Epithelial cell of prostate (primary cell): ENCODE data around the gene FGF21.
A peak's percentile ranks its signal among the peaks of the same experiment; 100 is the strongest.
"Not testable (repeated sequence)": the region's sequence is repeated elsewhere in the genome, so short reads cannot be mapped to it uniquely, and the experiment has no call there.

ENCODE experiments used
- DNase-seq: peaks from one replicate; pipeline ENCODE4 v3.0.0-alpha.2; 2011; ENCODE audit warnings: low read depth, low spot score
- H3K27ac ChIP-seq: fragments of 450-650 bp; 2 replicates; pipeline ENCODE4 v1.5.1; 2017; ENCODE audit warnings: mild to moderate bottlenecking

The FGF21 gene

GRCh38 chr19:48755084-48755641 lies at the start of gene FGF21:
Gene FGF21 (plus strand): TSS chr19:48755524. CDS start chr19:48756237, 713 bp downstream.
- no peak for DNase-seq
- peak within 1 kb of the TSS; percentile 4 for H3K27ac ChIP-seq

GRCh38 chr19:48708471-48708870 lies 46.9 kb upstream of the FGF21 start:
- DNase-seq: no peak
- no peak overlapping the region for H3K27ac ChIP-seq

- no peak for DNase-seq
- no peak overlapping the region for H3K27ac ChIP-seq
These were observed 44.1 kb upstream of the FGF21 start for GRCh38 chr19:48711106-48711662.

GRCh38 chr19:48713041-48713863 lies 42.1 kb upstream of the FGF21 start:
- no peak for DNase-seq
- no peak overlapping the region for H3K27ac ChIP-seq

GRCh38 chr19:48713864-48714755 lies 41.2 kb upstream of the FGF21 start:
- peak overlapping the region; percentile 48 for H3K27ac ChIP-seq
- DNase-seq: peak; percentile 95

GRCh38 chr19:48714759-48715675 lies 40.3 kb upstream of the FGF21 start:
- no peak for DNase-seq

GRCh38 chr19:48715681-48716171 lies 39.6 kb upstream of the FGF21 start:
- no peak overlapping the region for H3K27ac ChIP-seq
- no peak for DNase-seq

More at GRCh38 chr19:48714759-48715675, 40.3 kb upstream of the FGF21 start:
- peak overlapping the region; percentile 48 for H3K27ac ChIP-seq

GRCh38 chr19:48716562-48717291 lies 38.6 kb upstream of the FGF21 start:
- no peak for DNase-seq
- H3K27ac ChIP-seq: no peak overlapping the region

GRCh38 chr19:48718106-48718505 lies 37.2 kb upstream of the FGF21 start:
- not testable (repeated sequence) for DNase-seq, H3K27ac ChIP-seq

GRCh38 chr19:48718711-48719231 lies 36.6 kb upstream of the FGF21 start:
- DNase-seq: no peak
- H3K27ac ChIP-seq: no peak overlapping the region

- no peak for DNase-seq
- no peak within 1 kb of the TSS for H3K27ac ChIP-seq
These were observed 35.8 kb upstream of the FGF21 start, which contains the start of gene MAMSTR for GRCh38 chr19:48719263-48720171. Gene MAMSTR (minus strand): TSS chr19:48719725. CDS start chr19:48719031, 694 bp downstream.

GRCh38 chr19:48720251-48720612 lies 35.1 kb upstream of the FGF21 start:
- H3K27ac ChIP-seq: no peak overlapping the region
- DNase-seq: no peak

- no peak overlapping the region for H3K27ac ChIP-seq
- peak; percentile 91 for DNase-seq
These were observed 34.6 kb upstream of the FGF21 start for GRCh38 chr19:48720613-48721296.

- no peak for DNase-seq
- no peak overlapping the region for H3K27ac ChIP-seq
These were observed 33.1 kb upstream of the FGF21 start for GRCh38 chr19:48722196-48722708.

GRCh38 chr19:48724796-48725753 lies 30.2 kb upstream of the FGF21 start:
- H3K27ac ChIP-seq: peak overlapping the region; percentile 67
- DNase-seq: peak; percentile 18
